Measurements from ENCODE around the gene ANKRD34B. TPM values are rescaled to one million over a fixed set of nuclear protein-coding genes. Genes with fewer than 3 reads are reported as not detected.

The ANKRD34B gene
- total and polyA plus RNA-seq, 2 donors (not counting 1 experiment from before 2014, with no cell fraction given) = not detected

DNA sequence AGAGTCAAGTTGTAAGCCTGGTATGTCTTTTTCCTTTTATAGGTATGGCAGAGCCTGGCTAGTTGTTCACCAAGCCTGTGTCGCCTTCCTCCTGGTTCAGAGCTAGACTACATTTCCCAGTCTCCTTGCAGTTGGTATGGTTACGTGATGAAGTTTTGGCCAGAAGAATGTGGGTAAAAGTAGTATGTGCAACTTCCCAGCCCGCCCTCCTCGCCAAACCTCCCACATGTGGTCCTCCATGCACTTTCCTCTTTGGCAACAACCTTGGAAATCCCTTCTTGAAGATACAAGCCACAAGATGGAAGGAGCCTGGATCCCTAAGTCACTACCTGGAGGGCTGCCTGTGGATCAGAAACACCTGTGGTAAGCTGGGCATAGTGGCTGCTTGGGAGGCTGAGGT, 48.4 kb upstream of the ANKRD34B start:
- Histone ChIP-seq H2AFZ (ENCODE audit: insufficient read depth, low read depth, low read length, poor library complexity, severe bottlenecking) (no peak overlapping the region), H3K4me2 (replicated peaks; ENCODE audit: low read depth, low read length, poor library complexity, severe bottlenecking) (no peak overlapping the region), H3K4me1 (ENCODE audit: control insufficient read depth in 2 of 2, insufficient read depth in 2 of 2, low read length in 2 of 2) (no peaks in the 10 kb centered on the region), H3K36me3 (replicated peaks in 1 of 2; ENCODE audit: control extremely low read depth in 1 of 2, control insufficient read depth in 1 of 2, extremely low read depth in 1 of 2, insufficient read depth in 2 of 2, low read length in 1 of 2) (no peaks in the 10 kb centered on the region), H3K27me3 (replicated peaks in 1 of 4; ENCODE audit: control extremely low read depth in 1 of 4, control insufficient read depth in 3 of 4, insufficient read depth in 4 of 4, low read length in 3 of 4) (no peaks in the 10 kb centered on the region), H4K20me1 (ENCODE audit: control insufficient read depth, insufficient read depth, low read length, poor library complexity, severe bottlenecking) (no peaks in the 10 kb centered on the region), H3K9ac (ENCODE audit: low read length) (no peak overlapping the region), H3K9me3 (ENCODE audit: control extremely low read depth in 1 of 3, control insufficient read depth in 2 of 3, insufficient read depth in 1 of 3, low read length in 2 of 3) (no peaks in the 10 kb centered on the region), H3K79me2 (ENCODE audit: control insufficient read depth, insufficient read depth, low read length) (no peaks in the 10 kb centered on the region), H3K4me3 (ENCODE audit: control extremely low read depth in 1 of 5, extremely low read depth in 1 of 5, insufficient read depth in 1 of 5, low read depth in 2 of 5, low read length in 4 of 5) (no peak overlapping the region), H3K27ac (ENCODE audit: low read length in 2 of 2) (no peak overlapping the region)
- WGBS (ENCODE audit: insufficient coverage) = no CpG with 5 or more reads among the region's 4 CpGs
- ATAC-seq (ENCODE audit: low read depth) = no peak
- no peak overlapping the region for H3K27ac Mint-ChIP-seq
- no peaks in the 10 kb centered on the region for H3K9me3 Mint-ChIP-seq (ENCODE audit: insufficient read depth)
- intact Hi-C loops (cut with micrococcal nuclease) = no loop called here
- no peak for TF ChIP-seq EZH2 (IDR thresholded peaks at IDR 0.05; ENCODE audit: borderline replicate concordance, insufficient read depth, low read depth, low read length, poor library complexity, severe bottlenecking)
- TF ChIP-seq, protein P1, sequence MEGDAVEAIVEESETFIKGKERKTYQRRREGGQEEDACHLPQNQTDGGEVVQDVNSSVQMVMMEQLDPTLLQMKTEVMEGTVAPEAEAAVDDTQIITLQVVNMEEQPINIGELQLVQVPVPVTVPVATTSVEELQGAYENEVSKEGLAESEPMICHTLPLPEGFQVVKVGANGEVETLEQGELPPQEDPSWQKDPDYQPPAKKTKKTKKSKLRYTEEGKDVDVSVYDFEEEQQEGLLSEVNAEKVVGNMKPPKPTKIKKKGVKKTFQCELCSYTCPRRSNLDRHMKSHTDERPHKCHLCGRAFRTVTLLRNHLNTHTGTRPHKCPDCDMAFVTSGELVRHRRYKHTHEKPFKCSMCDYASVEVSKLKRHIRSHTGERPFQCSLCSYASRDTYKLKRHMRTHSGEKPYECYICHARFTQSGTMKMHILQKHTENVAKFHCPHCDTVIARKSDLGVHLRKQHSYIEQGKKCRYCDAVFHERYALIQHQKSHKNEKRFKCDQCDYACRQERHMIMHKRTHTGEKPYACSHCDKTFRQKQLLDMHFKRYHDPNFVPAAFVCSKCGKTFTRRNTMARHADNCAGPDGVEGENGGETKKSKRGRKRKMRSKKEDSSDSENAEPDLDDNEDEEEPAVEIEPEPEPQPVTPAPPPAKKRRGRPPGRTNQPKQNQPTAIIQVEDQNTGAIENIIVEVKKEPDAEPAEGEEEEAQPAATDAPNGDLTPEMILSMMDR (IDR thresholded peaks at IDR 0.05) = no peak
- H3K4me1 Mint-ChIP-seq = no peaks in the 10 kb centered on the region
- no peak overlapping the region for H3K4me3 Mint-ChIP-seq
- no peaks in the 10 kb centered on the region for H3K27me3 Mint-ChIP-seq
- ChIA-PET CTCF (no interaction called here), POLR2A (no interaction called here)
- DNase-seq = no peak

DNA sequence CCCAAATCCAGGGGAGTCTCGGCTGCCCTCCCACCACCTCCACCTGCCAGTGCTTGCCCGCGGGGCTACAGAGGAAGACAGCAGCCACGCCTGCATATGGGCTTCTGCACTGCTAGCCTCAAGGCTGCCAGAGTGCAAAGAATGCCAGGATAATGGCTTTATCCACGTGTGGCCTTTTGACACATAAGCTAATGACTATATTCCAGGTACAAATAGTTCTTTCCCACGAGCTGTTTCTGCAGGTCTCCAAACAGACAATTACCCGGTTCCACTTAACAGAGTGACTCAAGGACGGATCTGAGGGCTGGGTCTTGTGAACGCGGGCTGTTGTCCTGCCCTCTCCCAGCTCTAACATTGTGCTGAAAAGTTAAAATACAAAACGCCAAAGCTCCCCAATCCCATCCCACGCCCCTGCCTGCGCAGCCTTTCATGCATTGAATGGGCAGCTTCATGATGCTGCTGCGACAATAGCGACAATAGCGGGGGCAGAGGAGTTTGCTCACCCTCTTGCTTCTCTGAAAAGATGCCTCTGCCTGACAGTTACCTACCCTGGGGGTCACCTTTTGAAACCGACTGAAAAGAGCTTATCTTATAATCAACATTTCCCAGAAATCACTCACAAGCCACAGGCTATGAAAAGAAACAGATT, 45.3 kb upstream of the ANKRD34B start:
- Histone ChIP-seq H3K4me2 (replicated peaks; ENCODE audit: low read depth, low read length, poor library complexity, severe bottlenecking) (no peak overlapping the region), H3K36me3 (replicated peaks in 1 of 2; ENCODE audit: control extremely low read depth in 1 of 2, control insufficient read depth in 1 of 2, extremely low read depth in 1 of 2, insufficient read depth in 2 of 2, low read length in 1 of 2) (no peaks in the 10 kb centered on the region), H3K27me3 (replicated peaks in 1 of 4; ENCODE audit: control extremely low read depth in 1 of 4, control insufficient read depth in 3 of 4, insufficient read depth in 4 of 4, low read length in 3 of 4) (no peaks in the 10 kb centered on the region), H3K4me3 (ENCODE audit: control extremely low read depth in 1 of 5, extremely low read depth in 1 of 5, insufficient read depth in 1 of 5, low read depth in 2 of 5, low read length in 4 of 5) (no peak overlapping the region), H3K9me3 (ENCODE audit: control extremely low read depth in 1 of 3, control insufficient read depth in 2 of 3, insufficient read depth in 1 of 3, low read length in 2 of 3) (no peaks in the 10 kb centered on the region), H3K27ac (ENCODE audit: low read length in 2 of 2) (no peak overlapping the region), H2AFZ (ENCODE audit: insufficient read depth, low read depth, low read length, poor library complexity, severe bottlenecking) (no peak overlapping the region), H3K79me2 (ENCODE audit: control insufficient read depth, insufficient read depth, low read length) (no peaks in the 10 kb centered on the region), H4K20me1 (ENCODE audit: control insufficient read depth, insufficient read depth, low read length, poor library complexity, severe bottlenecking) (no peaks in the 10 kb centered on the region), H3K9ac (ENCODE audit: low read length) (no peak overlapping the region), H3K4me1 (ENCODE audit: control insufficient read depth in 2 of 2, insufficient read depth in 2 of 2, low read length in 2 of 2) (no peaks in the 10 kb centered on the region)
- POLR2A ChIA-PET = no interaction called here
- DNase-seq (no peak), ATAC-seq (ENCODE audit: low read depth) (no peak)
- Mint-ChIP-seq H3K9me3 (ENCODE audit: insufficient read depth) (peaks cover 2% of the 10 kb centered on the region), H3K4me1 (no peaks in the 10 kb centered on the region), H3K27me3 (no peaks in the 10 kb centered on the region), H3K4me3 (no peak overlapping the region), H3K27ac (no peak overlapping the region)
- WGBS (ENCODE audit: insufficient coverage) = 91% methylated on average over 17 of the region's 17 CpGs
- CTCF ChIA-PET = no interaction called here
- TF ChIP-seq, protein P1 (IDR thresholded peaks at IDR 0.05) = no peak
- TF ChIP-seq EZH2 (IDR thresholded peaks at IDR 0.05; ENCODE audit: borderline replicate concordance, insufficient read depth, low read depth, low read length, poor library complexity, severe bottlenecking) = no peak
- intact Hi-C loops (cut with micrococcal nuclease) = no loop called here
